Measurements from ENCODE around the gene P3R3URF.
A peak's percentile ranks its signal among the peaks of the same experiment; 100 is the strongest.

The P3R3URF gene

DNA sequence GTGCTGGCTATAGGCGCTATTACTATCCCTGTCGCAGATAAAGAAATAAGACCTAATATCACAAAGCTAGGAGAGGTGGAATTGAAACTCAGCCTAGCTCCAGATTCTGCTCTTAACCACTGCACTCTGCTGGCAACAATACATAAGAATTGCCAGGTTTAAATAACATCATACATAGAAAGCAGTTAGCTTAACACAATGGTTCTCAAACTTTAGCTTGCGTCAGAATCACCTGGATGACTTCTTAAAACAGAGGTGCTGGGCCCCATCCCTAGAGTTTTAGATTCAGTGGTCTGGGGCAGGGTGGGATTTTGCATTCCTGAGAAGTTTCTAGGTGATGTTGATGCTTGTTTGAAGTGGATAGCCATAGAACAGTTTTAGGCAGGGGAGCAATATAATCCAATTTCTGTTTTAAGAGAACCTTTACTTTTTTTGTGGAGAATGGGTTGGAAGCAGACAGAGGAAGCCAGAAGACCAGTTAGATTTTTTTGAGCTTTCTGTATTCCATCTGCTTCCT lies 23.0 kb upstream of the P3R3URF start:
- TF ChIP-seq EZH2phosphoT487 (IDR thresholded peaks at IDR 0.05; ENCODE audit: low read length) (no peak), EZH2 (optimal IDR thresholded peaks at IDR 0.05; ENCODE audit: low read depth, low read length) (no peak)
- TF ChIP-seq, protein P1, sequence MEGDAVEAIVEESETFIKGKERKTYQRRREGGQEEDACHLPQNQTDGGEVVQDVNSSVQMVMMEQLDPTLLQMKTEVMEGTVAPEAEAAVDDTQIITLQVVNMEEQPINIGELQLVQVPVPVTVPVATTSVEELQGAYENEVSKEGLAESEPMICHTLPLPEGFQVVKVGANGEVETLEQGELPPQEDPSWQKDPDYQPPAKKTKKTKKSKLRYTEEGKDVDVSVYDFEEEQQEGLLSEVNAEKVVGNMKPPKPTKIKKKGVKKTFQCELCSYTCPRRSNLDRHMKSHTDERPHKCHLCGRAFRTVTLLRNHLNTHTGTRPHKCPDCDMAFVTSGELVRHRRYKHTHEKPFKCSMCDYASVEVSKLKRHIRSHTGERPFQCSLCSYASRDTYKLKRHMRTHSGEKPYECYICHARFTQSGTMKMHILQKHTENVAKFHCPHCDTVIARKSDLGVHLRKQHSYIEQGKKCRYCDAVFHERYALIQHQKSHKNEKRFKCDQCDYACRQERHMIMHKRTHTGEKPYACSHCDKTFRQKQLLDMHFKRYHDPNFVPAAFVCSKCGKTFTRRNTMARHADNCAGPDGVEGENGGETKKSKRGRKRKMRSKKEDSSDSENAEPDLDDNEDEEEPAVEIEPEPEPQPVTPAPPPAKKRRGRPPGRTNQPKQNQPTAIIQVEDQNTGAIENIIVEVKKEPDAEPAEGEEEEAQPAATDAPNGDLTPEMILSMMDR (IDR thresholded peaks at IDR 0.05; ENCODE audit: low read length) = no peak
- no peaks in the 10 kb centered on the region for H3K27me3 ChIP-seq (replicated peaks; ENCODE audit: insufficient read depth, low read length)
- H3K9ac ChIP-seq (ENCODE audit: low read length) = no peak overlapping the region
- H3K4me2 ChIP-seq (ENCODE audit: low read depth, low read length) = peak overlapping the region; percentile 93; the same call in 1 of the 2 replicates
- no peak overlapping the region for H3K27ac ChIP-seq (ENCODE audit: low read length)
- 0 out of 2 replicates have a peak, but pooled peaks cover 4% of the 10 kb centered on the region for H3F3A ChIP-seq (ENCODE audit: insufficient read depth, low read length)
- no peak overlapping the region; the same call in 1 of the 2 replicates for H2AFZ ChIP-seq (ENCODE audit: low read length)
- H3K36me3 ChIP-seq (replicated peaks; ENCODE audit: insufficient read depth, low read length) = no peaks in the 10 kb centered on the region
- no peaks in the 10 kb centered on the region for H3K9me2 ChIP-seq (replicated peaks; ENCODE audit: insufficient read depth, low read length)
- no peaks in the 10 kb centered on the region for H3K4me1 ChIP-seq (ENCODE audit: low read length)
- peaks cover 3% of the 10 kb centered on the region; the same call in 1 of the 2 replicates for H3K79me2 ChIP-seq (ENCODE audit: low read length)
- no peaks in the 10 kb centered on the region for H4K20me1 ChIP-seq (ENCODE audit: insufficient read depth, low read length)
- no peaks in the 10 kb centered on the region for H3K9me3 ChIP-seq (replicated peaks; ENCODE audit: insufficient read depth, low read length)
- H3K4me3 ChIP-seq (ENCODE audit: low read length) = no peak overlapping the region
- DNase-seq = no peak

DNA sequence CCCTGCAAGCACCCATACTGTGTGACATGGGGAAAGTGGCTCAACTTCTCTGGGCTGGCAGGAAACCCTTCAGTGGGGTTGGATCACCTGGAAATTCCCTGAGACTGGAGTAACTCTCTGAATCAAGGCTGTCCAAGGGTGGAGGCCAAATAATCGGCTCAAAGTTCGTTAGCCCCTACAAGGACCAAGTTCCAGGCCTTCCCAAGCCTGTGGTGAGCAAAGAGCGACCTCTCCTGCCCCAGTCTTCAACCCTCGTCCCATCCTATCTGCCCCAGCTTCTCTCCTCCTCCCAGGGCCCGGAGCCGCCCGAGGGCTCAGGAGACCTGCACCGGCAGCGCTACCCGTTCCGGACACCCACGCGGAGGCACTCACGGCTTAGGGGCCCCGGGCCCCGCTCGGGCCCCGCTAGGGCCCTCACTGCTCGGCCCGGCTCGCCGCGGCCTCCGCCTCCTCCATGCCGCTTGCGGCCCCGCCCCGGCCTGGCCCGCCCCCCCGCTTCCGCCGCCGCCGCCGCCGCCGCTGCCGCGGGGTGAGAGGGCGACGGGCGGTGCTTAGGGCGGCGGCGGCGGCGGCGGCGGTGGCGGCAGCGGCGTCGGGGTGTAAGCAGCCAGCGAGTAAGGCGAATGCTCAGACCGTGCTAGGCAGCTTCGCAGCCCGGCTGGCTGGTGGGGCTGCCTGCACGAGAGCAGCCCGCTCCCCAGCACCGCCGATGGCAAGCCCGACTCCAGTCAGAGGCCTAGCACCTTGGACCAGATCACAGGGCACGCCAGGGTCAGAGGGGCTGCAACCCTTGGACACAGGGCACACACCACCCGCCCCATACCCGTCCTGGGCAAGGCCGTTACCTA lies 21.9 kb upstream of the P3R3URF start, which contains the start of gene POMGNT1:
Gene POMGNT1, minus strand, starts transcription at position 471 of the 848 bp plus-strand sequence. CDS start 613 bp downstream, outside the sequence.
- DNase-seq = peak; percentile 79
- H3K27me3 ChIP-seq (replicated peaks; ENCODE audit: insufficient read depth, low read length) = no peaks in the 10 kb centered on the region
- H3F3A ChIP-seq (ENCODE audit: insufficient read depth, low read length) = 0 out of 2 replicates have a peak, but pooled peaks cover 4% of the 10 kb centered on the region
- no peaks in the 10 kb centered on the region for H3K4me1 ChIP-seq (ENCODE audit: low read length)
- H3K27ac ChIP-seq (ENCODE audit: low read length) = no peak within 1 kb of the TSS
- TF ChIP-seq, protein P1 (IDR thresholded peaks at IDR 0.05; ENCODE audit: low read length) = peak; percentile 26; the same call in 1 of the 2 replicates
- no peak for TF ChIP-seq EZH2phosphoT487 (IDR thresholded peaks at IDR 0.05; ENCODE audit: low read length)
- H4K20me1 ChIP-seq (ENCODE audit: insufficient read depth, low read length) = no peaks in the 10 kb centered on the region
- H3K4me3 ChIP-seq (ENCODE audit: low read length) = peak within 1 kb of the TSS; percentile 87
- no peaks in the 10 kb centered on the region for H3K9me2 ChIP-seq (replicated peaks; ENCODE audit: insufficient read depth, low read length)
- peak within 1 kb of the TSS; percentile 82 for H3K9ac ChIP-seq (ENCODE audit: low read length)
- peak within 1 kb of the TSS; percentile 93 for H3K4me2 ChIP-seq (ENCODE audit: low read depth, low read length)
- H3K36me3 ChIP-seq (replicated peaks; ENCODE audit: insufficient read depth, low read length) = no peaks in the 10 kb centered on the region
- H2AFZ ChIP-seq (ENCODE audit: low read length) = peak within 1 kb of the TSS; percentile 98
- H3K79me2 ChIP-seq (ENCODE audit: low read length) = peaks cover 3% of the 10 kb centered on the region; the same call in 1 of the 2 replicates
- no peaks in the 10 kb centered on the region for H3K9me3 ChIP-seq (replicated peaks; ENCODE audit: insufficient read depth, low read length)

DNA sequence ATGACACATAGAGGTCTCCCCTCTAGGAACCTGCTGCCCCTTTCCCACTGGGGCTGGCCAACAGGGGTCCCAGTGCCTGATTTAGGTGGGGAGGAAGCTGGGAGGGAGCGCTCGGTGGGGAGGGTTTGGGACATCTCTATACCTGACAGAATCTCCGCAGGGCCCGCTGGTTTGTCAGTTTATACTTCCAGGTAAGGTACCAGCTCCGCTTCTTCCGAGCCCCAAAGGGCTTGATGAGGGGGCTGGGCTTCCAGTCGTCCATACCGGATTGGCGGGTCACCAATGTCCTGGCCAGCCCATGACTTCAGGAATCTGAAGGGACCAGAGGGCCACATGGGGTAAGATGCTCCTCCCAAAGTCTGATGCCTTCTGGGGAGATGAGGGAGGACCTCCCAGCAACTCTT lies 21.3 kb upstream of the P3R3URF start:
- 0 out of 2 replicates have a peak, but pooled peaks cover 4% of the 10 kb centered on the region for H3F3A ChIP-seq (ENCODE audit: insufficient read depth, low read length)
- peaks cover 3% of the 10 kb centered on the region; the same call in 1 of the 2 replicates for H3K79me2 ChIP-seq (ENCODE audit: low read length)
- no peaks in the 10 kb centered on the region for H3K9me3 ChIP-seq (replicated peaks; ENCODE audit: insufficient read depth, low read length)
- TF ChIP-seq, protein P1 (IDR thresholded peaks at IDR 0.05; ENCODE audit: low read length) = no peak
- TF ChIP-seq EZH2 (optimal IDR thresholded peaks at IDR 0.05; ENCODE audit: low read depth, low read length) (no peak), EZH2phosphoT487 (IDR thresholded peaks at IDR 0.05; ENCODE audit: low read length) (no peak)
- H3K27me3 ChIP-seq (replicated peaks; ENCODE audit: insufficient read depth, low read length) = no peaks in the 10 kb centered on the region
- H3K9ac ChIP-seq (ENCODE audit: low read length) = peak overlapping the region; percentile 82
- DNase-seq = no peak
- H3K9me2 ChIP-seq (replicated peaks; ENCODE audit: insufficient read depth, low read length) = no peaks in the 10 kb centered on the region
- no peaks in the 10 kb centered on the region for H4K20me1 ChIP-seq (ENCODE audit: insufficient read depth, low read length)
- no peaks in the 10 kb centered on the region for H3K4me1 ChIP-seq (ENCODE audit: low read length)
- H3K4me2 ChIP-seq (ENCODE audit: low read depth, low read length) = peak overlapping the region; percentile 93
- H3K4me3 ChIP-seq (ENCODE audit: low read length) = peak overlapping the region; percentile 69
- no peak overlapping the region for H3K27ac ChIP-seq (ENCODE audit: low read length)
- no peaks in the 10 kb centered on the region for H3K36me3 ChIP-seq (replicated peaks; ENCODE audit: insufficient read depth, low read length)
- peak overlapping the region; percentile 94 for H2AFZ ChIP-seq (ENCODE audit: low read length)
